SH-SY5Y (cell line): ENCODE measurements around the gene FCAR.

Source experiments
- GATA2 ChIP-seq: IDR thresholded peaks from 2 replicates; pipeline ENCODE4 v1.6.1; 2011; ENCODE audit warnings: mild to moderate bottlenecking, low read depth, low read length
- GATA3 ChIP-seq: IDR thresholded peaks from 2 replicates; pipeline ENCODE4 v1.6.1; 2011; ENCODE audit warnings: low read depth, mild to moderate bottlenecking, low read length, moderate library complexity

Gene FCAR

DNA sequence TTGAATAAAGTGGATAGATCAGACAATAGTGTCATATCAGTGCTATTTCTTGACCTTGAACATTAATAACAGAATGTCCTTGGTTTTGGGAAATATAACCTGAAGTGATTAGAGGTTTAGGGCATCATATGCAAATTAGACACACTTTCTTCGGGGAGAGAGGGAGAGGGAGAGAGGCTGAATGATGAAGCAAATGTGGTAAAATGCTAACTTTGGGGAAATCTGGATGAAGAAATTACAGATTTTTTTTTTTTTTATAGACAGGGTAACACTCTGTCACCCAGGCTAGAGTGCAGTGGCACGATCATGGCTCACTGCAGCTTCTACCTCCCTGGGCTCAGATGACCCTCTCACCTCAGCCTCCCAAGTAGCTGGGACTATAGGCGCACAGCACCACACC is 28.0 kb downstream of the FCAR start:
- no peak for TF ChIP-seq GATA2
- TF ChIP-seq GATA3, result no peak

- TF ChIP-seq GATA3 (no peak), GATA2 (no peak)
Measured at GRCh38 chr19:54903303-54903702, 29.3 kb downstream of the FCAR start.

DNA sequence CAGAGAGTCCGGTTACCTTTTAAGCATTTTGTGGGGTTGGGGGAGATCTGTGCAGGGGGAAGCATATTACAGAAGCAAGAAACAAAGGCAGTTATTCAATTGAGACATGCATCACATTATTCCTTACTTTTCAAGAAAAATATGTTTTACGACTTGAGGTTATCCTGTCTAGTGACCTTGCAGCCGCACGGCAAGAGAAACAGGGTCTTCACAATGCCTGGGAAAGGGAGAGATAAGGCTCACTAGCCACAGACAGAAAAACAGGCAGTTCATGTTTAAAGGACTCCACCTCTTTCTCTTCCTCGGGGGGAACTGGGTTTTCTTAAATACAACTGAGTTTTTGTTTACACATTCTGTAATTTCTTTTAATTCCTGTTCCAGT is 31.4 kb downstream of the FCAR start:
- TF ChIP-seq GATA2 (no peak), GATA3 (no peak)

- no peak for TF ChIP-seq GATA2
- TF ChIP-seq GATA3, result no peak
Measured at GRCh38 chr19:54905803-54906511, 31.9 kb downstream of the FCAR start, which contains the start of gene NCR1. NCR1 (plus strand) TSS chr19:54906148; CDS start chr19:54906188, 40 bp downstream.

GRCh38 chr19:54906819-54907218 is 32.8 kb downstream of the FCAR start:
- TF ChIP-seq GATA2 (no peak), GATA3 (no peak)

GRCh38 chr19:54916822-54917221 is 42.8 kb downstream of the FCAR start:
- TF ChIP-seq GATA3, result no peak
- TF ChIP-seq GATA2, result no peak

DNA sequence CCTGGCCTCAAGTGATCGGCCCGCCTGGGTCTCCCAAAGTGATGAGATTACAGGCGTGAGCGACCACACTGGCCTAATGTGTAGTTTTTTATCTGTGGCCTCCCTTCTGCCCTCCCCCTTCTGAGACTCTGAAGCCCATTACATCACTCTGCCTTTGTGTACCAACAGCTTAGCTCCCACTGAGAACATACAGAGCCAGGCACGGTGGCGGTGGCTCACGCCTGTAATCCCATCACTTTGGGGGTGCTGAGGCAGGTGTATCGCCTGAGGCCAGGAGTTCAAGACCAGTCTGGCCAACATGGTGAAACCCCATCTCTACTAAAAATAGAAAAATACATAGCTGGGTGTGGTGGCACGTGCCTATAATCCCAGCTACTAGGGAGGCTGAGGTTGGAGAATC is 44.5 kb downstream of the FCAR start:
- no peak for TF ChIP-seq GATA2
- TF ChIP-seq GATA3, result no peak

GRCh38 chr19:54921082-54921481 is 47.0 kb downstream of the FCAR start:
- no peak for TF ChIP-seq GATA2
- TF ChIP-seq GATA3, result no peak

GRCh38 chr19:54923276-54923675 is 49.2 kb downstream of the FCAR start:
- TF ChIP-seq GATA2 (no peak), GATA3 (no peak)

DNA sequence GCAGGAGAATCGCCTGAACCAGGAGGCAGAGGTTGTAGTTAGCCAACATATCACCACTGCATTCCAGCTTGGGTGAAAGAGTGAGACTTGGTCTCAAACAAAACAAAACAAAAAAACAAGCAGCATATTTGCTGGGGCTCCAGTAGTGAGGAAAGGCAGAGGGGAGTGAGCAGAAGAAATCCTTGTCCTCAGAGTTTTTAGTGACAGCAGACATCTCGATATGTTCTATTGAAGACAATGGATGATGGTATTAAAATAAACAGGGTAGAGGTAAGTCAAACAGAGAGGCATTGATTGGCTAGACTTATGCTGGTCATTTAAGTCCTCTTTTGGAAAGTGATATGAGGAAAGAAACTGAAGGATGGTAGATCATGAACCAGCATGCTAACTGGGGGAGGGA is 54.3 kb downstream of the FCAR start:
- TF ChIP-seq GATA3, result no peak
- no peak for TF ChIP-seq GATA2

- TF ChIP-seq GATA3, result no peak
- no peak for TF ChIP-seq GATA2
Measured at GRCh38 chr19:54937926-54938325, 63.9 kb downstream of the FCAR start.

DNA sequence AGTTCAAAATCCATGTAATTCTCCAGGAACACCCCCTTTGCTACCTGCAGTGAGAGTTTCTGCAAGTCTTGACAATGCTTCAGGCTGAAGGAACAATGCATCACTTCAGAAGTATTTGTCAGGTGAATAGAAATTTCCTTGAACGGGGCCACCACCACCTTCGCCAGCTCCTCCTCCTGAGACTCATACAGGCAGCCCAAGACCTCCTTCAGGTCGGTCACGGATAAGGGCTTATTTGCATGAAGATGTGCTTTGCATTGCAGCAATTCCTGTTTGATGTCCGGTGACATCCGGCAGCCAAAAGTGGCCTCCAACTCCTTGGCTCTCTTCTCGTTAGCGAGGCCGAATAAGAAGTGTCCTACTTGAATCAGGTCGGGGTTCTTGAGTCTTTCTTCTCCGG is 64.9 kb downstream of the FCAR start:
- no peak for TF ChIP-seq GATA3
- no peak for TF ChIP-seq GATA2
